Measurements from ENCODE around the gene SMIM8. TPM values are rescaled to one million over a fixed set of nuclear protein-coding genes. Genes with fewer than 3 reads are reported as not detected.
A peak's percentile ranks its signal among the peaks of the same experiment; 100 is the strongest.

The SMIM8 gene
- total RNA-seq, 2 donors from 2014 or later, result 11.6 to 13.3 TPM

GRCh38 chr6:87351583-87351982 is 29.2 kb downstream of the SMIM8 start:
- no peak overlapping the region for H3K27ac Mint-ChIP-seq

GRCh38 chr6:87356181-87356580 is 33.8 kb downstream of the SMIM8 start:
- H3K27ac Mint-ChIP-seq, result no peak overlapping the region
- H3K4me3 Mint-ChIP-seq, result no peak overlapping the region
- no peaks in the 10 kb centered on the region for H3K9me3 Mint-ChIP-seq
- Histone ChIP-seq H3K36me3 (ENCODE audit: control insufficient read depth, insufficient read depth, low read length) (no peaks in the 10 kb centered on the region), H3K9ac (ENCODE audit: extremely low read depth, low read length, poor library complexity, severe bottlenecking) (no peak overlapping the region), H3K4me3 (ENCODE audit: low read length) (no peak overlapping the region), H3K27me3 (ENCODE audit: control insufficient read depth, insufficient read depth, low read length, poor library complexity, severe bottlenecking) (no peaks in the 10 kb centered on the region), H3K27ac (ENCODE audit: low read depth, low read length) (no peak overlapping the region), H3K9me3 (ENCODE audit: control insufficient read depth, low read length) (no peaks in the 10 kb centered on the region), H3K4me1 (ENCODE audit: control insufficient read depth, insufficient read depth, low read length) (no peaks in the 10 kb centered on the region)
- TF ChIP-seq CTCF (conservative IDR thresholded peaks at IDR 0.05), result no peak
- H3K4me1 Mint-ChIP-seq, result no peaks in the 10 kb centered on the region
- no peaks in the 10 kb centered on the region for H3K27me3 Mint-ChIP-seq (ENCODE audit: insufficient read depth)
- WGBS, 2 experiments (ENCODE audit: insufficient coverage in 1 of 2, insufficient read length in 1 of 2), result 90% methylated on average over 3 to 4 of the region's 4 CpGs
- H3K36me3 Mint-ChIP-seq (ENCODE audit: low read depth), result peaks cover 17% of the 10 kb centered on the region
- no peak for DNase-seq

More at GRCh38 chr6:87351583-87351982, 29.2 kb downstream of the SMIM8 start:
- H3K9me3 ChIP-seq (ENCODE audit: control insufficient read depth, low read length), result no peaks in the 10 kb centered on the region
- Mint-ChIP-seq H3K36me3 (ENCODE audit: low read depth) (peaks cover 3% of the 10 kb centered on the region), H3K27me3 (ENCODE audit: insufficient read depth) (no peaks in the 10 kb centered on the region), H3K4me3 (no peak overlapping the region), H3K4me1 (no peaks in the 10 kb centered on the region), H3K9me3 (no peaks in the 10 kb centered on the region)
- no peaks in the 10 kb centered on the region for H3K4me1 ChIP-seq (ENCODE audit: control insufficient read depth, insufficient read depth, low read length)
- H3K4me3 ChIP-seq (ENCODE audit: low read length), result no peak overlapping the region
- H3K27ac ChIP-seq (ENCODE audit: low read depth, low read length), result no peak overlapping the region
- no peaks in the 10 kb centered on the region for H3K27me3 ChIP-seq (ENCODE audit: control insufficient read depth, insufficient read depth, low read length, poor library complexity, severe bottlenecking)
- H3K9ac ChIP-seq (ENCODE audit: extremely low read depth, low read length, poor library complexity, severe bottlenecking), result no peak overlapping the region
- no peak for TF ChIP-seq CTCF (conservative IDR thresholded peaks at IDR 0.05)
- DNase-seq, result no peak
- WGBS, 2 experiments (ENCODE audit: insufficient coverage in 1 of 2, insufficient read length in 1 of 2), result 88 to 100% methylated on average over 1 of the region's 1 CpG
- H3K36me3 ChIP-seq (ENCODE audit: control insufficient read depth, insufficient read depth, low read length), result no peaks in the 10 kb centered on the region

GRCh38 chr6:87357479-87358196 is 35.2 kb downstream of the SMIM8 start:
- WGBS, 2 experiments (ENCODE audit: insufficient coverage in 1 of 2, insufficient read length in 1 of 2), result 92% methylated on average over 3 of the region's 3 CpGs; no CpG with 5 or more reads in 1 of the 2 experiments
- DNase-seq, result peak; percentile 52
- no peak overlapping the region for H3K27ac Mint-ChIP-seq

More at GRCh38 chr6:87357479-87358196, 35.2 kb downstream of the SMIM8 start:
- TF ChIP-seq CTCF (conservative IDR thresholded peaks at IDR 0.05), result no peak
- H3K4me3 ChIP-seq (ENCODE audit: low read length), result no peak overlapping the region
- no peak overlapping the region for H3K27ac ChIP-seq (ENCODE audit: low read depth, low read length)
- no peaks in the 10 kb centered on the region for H3K4me1 Mint-ChIP-seq
- no peaks in the 10 kb centered on the region for H3K4me1 ChIP-seq (ENCODE audit: control insufficient read depth, insufficient read depth, low read length)
- H3K27me3 ChIP-seq (ENCODE audit: control insufficient read depth, insufficient read depth, low read length, poor library complexity, severe bottlenecking), result no peaks in the 10 kb centered on the region
- no peak overlapping the region for H3K4me3 Mint-ChIP-seq
- no peaks in the 10 kb centered on the region for H3K9me3 Mint-ChIP-seq
- no peak overlapping the region for H3K9ac ChIP-seq (ENCODE audit: extremely low read depth, low read length, poor library complexity, severe bottlenecking)
- no peaks in the 10 kb centered on the region for H3K27me3 Mint-ChIP-seq (ENCODE audit: insufficient read depth)
- no peaks in the 10 kb centered on the region for H3K36me3 ChIP-seq (ENCODE audit: control insufficient read depth, insufficient read depth, low read length)
- no peaks in the 10 kb centered on the region for H3K9me3 ChIP-seq (ENCODE audit: control insufficient read depth, low read length)
- peaks cover 17% of the 10 kb centered on the region for H3K36me3 Mint-ChIP-seq (ENCODE audit: low read depth)
